ENCODE measurements around the gene AGO1.
"Not testable (repeated sequence)": the region's sequence is repeated elsewhere in the genome, so short reads cannot be mapped to it uniquely, and the experiment has no call there.

Gene AGO1

GRCh38 chr1:35882945-35883634 lies at the start of gene AGO1:
Gene AGO1 (plus strand): TSS chr1:35883209. CDS start chr1:35883422, 213 bp downstream.
- peak; percentile 68 for DNase-seq

GRCh38 chr1:35833395-35833794 lies 49.6 kb upstream of the AGO1 start:
- DNase-seq, result no peak

- DNase-seq, result no peak
Observed at GRCh38 chr1:35834218-35834617, 48.8 kb upstream of the AGO1 start.

GRCh38 chr1:35835398-35835797 lies 47.6 kb upstream of the AGO1 start:
- no peak for DNase-seq

- DNase-seq, result no peak
Observed at GRCh38 chr1:35836734-35837133, 46.3 kb upstream of the AGO1 start.

- DNase-seq, result no peak
Observed at GRCh38 chr1:35838693-35839245, 44.2 kb upstream of the AGO1 start.

GRCh38 chr1:35844826-35845225 lies 38.2 kb upstream of the AGO1 start:
- no peak for DNase-seq

- peak; percentile 42 for DNase-seq
Observed at GRCh38 chr1:35845766-35846165, 37.2 kb upstream of the AGO1 start.

- no peak for DNase-seq
Observed at GRCh38 chr1:35847935-35848565, 35.0 kb upstream of the AGO1 start.

- DNase-seq, result no peak
Observed at GRCh38 chr1:35850051-35850450, 33.0 kb upstream of the AGO1 start.

- DNase-seq, result no peak
Observed at GRCh38 chr1:35850716-35851115, 32.3 kb upstream of the AGO1 start.

- DNase-seq, result no peak
Observed at GRCh38 chr1:35851132-35851869, 31.7 kb upstream of the AGO1 start.

GRCh38 chr1:35852241-35852640 lies 30.8 kb upstream of the AGO1 start:
- DNase-seq, result no peak

- no peak for DNase-seq
Observed at GRCh38 chr1:35854989-35855700, 27.9 kb upstream of the AGO1 start.

GRCh38 chr1:35856964-35857363 lies 26.0 kb upstream of the AGO1 start:
- no peak for DNase-seq

GRCh38 chr1:35857830-35858229 lies 25.2 kb upstream of the AGO1 start:
- no peak for DNase-seq

- DNase-seq, result no peak
Observed at GRCh38 chr1:35860696-35861095, 22.3 kb upstream of the AGO1 start.

GRCh38 chr1:35863136-35863535 lies 19.9 kb upstream of the AGO1 start:
- no peak for DNase-seq

GRCh38 chr1:35863881-35864625 lies 19.0 kb upstream of the AGO1 start:
- no peak for DNase-seq

GRCh38 chr1:35864813-35865212 lies 18.2 kb upstream of the AGO1 start:
- DNase-seq, result no peak

- no peak for DNase-seq
Observed at GRCh38 chr1:35866991-35867390, 16.0 kb upstream of the AGO1 start.

- DNase-seq, result not testable (repeated sequence)
Observed at GRCh38 chr1:35869245-35869950, 13.6 kb upstream of the AGO1 start.
